Uterus (tissue), 2 donors: ENCODE measurements around the gene PHF19.

Experiments
- CTCF ChIP-seq, 4 experiments: fragments of 200-600 bp in 2 of 4; fragments of 450-650 bp in 2 of 4; sonication (generic) in 2 of 4; IDR thresholded peaks; one replicate each; pipeline ENCODE4 v1.5.1; 2016 to 2019; ENCODE audit warnings: antibody characterized with exemption in 4 of 4, mild to moderate bottlenecking in 2 of 4, moderate library complexity in 1 of 4
- POLR2A ChIP-seq, 2 donors: fragments of 450-650 bp; IDR thresholded peaks; one replicate each; pipeline ENCODE4 v1.6.1; 2016; ENCODE audit warnings: antibody characterized with exemption in 2 of 2, mild to moderate bottlenecking in 1 of 2, moderate library complexity in 1 of 2

- TF ChIP-seq CTCF (IDR thresholded peaks at IDR 0.05) (no peak), POLR2A (IDR thresholded peaks at IDR 0.05) (no peak)
Observed at GRCh38 chr9:120914396-120914795, 37.4 kb upstream of the PHF19 start.
